Motor neuron (in vitro differentiated cells): Measurements from ENCODE around the gene OR6J1. TPM values are rescaled to one million over a fixed set of nuclear protein-coding genes. Genes with fewer than 3 reads are reported as not detected.

Experiments
- ATAC-seq, 8 experiments: fragments of 200-7000 bp; cut with Tn5 transposase; replicated peaks in 6 of 8; 2 replicates each; pipeline ENCODE4 v1.8.0; 2021; ENCODE audit warnings: mild to moderate bottlenecking in 8 of 8, moderate library complexity in 8 of 8
- H3K27ac ChIP-seq, 2 donors: fragments of 250-450 bp; sonication (Bioruptor Pico); 2 replicates each; pipeline ENCODE4 v1.9.0; 2021; ENCODE audit warnings: antibody characterized with exemption in 2 of 2, mild to moderate bottlenecking in 2 of 2, moderate library complexity in 1 of 2
- H3K4me1 ChIP-seq, 2 donors: fragments of 250-450 bp; sonication (Bioruptor Pico); replicated peaks in 1 of 2; 2 replicates each; pipeline ENCODE4 v1.6.1; 2021; ENCODE audit warnings: antibody characterized with exemption in 2 of 2, mild to moderate bottlenecking in 2 of 2, moderate library complexity in 1 of 2
- H3K4me3 ChIP-seq, 5 donors: fragments of 250-450 bp; sonication (Bioruptor Pico); 2 replicates each; pipeline ENCODE4 v1.9.0; 2021; ENCODE audit warnings: antibody characterized with exemption in 5 of 5, mild to moderate bottlenecking in 5 of 5, moderate library complexity in 4 of 5
- WGBS, 10 experiments: fragments of 450-650 bp; shearing (Covaris generic); methylation state at CpG; one replicate each; pipeline ENCODE4 v1.0.0; 2022; 5-methylcytosine and 5-hydroxymethylcytosine counted together
- in situ Hi-C, 9 experiments: fragments of 400-800 bp; cut with MboI; loops; one replicate each; pipeline ENCODE4 v1.15.0; 2021; ENCODE audit warnings: low sequenced_read_pairs in 9 of 9, low pct_unique_long_range_greater_than_20kb in 2 of 9; ENCODE audit not compliant: unreplicated experiment in 9 of 9
- total RNA-seq, 8 experiments: library from RNA; unstranded; fragments of 300-600 nt; gene quantifications; 2 replicates each; pipeline versions ENCODE4 v1.2.3 to v1.2.4, GENCODE V29; 2022

The OR6J1 gene
- total RNA-seq, 8 experiments from 2014 or later = 0.04 to 0.21 (median 0.12) TPM; not detected in 4

DNA sequence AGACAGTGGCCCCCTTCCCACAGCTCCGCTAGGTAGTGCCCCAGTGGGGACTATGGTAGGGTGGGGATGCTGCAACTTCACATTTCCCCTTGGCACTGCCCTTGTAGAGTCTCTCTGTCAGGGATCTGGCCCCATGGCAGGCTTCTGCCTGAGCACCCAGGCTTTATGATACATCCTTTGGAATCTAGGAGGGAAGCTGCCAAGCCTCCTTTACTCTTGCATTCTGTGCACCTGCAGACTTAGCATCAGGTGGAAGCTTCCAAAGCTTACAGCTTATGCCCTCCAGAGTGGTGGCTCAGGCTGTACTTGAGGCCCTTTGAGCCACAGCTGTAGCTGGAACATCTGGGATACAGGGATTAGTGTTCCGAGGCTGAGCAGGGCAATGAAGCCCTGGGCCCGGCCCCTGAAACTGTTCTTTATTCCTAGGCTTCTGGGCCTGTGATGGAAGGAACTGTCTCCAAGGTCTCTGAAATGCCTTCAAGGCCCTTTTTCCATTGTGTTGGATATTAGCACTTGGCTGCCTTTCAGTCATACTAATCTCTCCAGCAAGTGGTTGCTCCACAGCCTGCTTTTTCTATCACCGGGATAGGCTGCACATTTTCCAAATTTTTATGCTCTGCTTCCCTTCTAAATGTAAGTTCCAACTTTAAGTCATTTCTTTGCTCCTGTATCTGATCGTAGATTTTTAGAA is 22.2 kb upstream of the OR6J1 start:
- 0 to 100% (median 60%) methylated on average over 1 to 3 of the region's 5 CpGs; no CpG with 5 or more reads in 2 of the 10 experiments for WGBS, 10 experiments
- no peak overlapping the region for H3K27ac ChIP-seq
- no peak for ATAC-seq
- H3K4me3 ChIP-seq = no peak overlapping the region
- no peaks in the 10 kb centered on the region for H3K4me1 ChIP-seq
- in situ Hi-C loops = loop anchor here in 1 of 9 experiments (25.0 kb wide), 1 partner anchor 104 kb away; no protein-coding TSS in a partner anchor

GRCh38 chr14:22664261-22664660 is 20.1 kb upstream of the OR6J1 start:
- H3K4me3 ChIP-seq = no peak overlapping the region
- H3K4me1 ChIP-seq = no peaks in the 10 kb centered on the region
- H3K27ac ChIP-seq = no peak overlapping the region
- WGBS, 10 experiments = 58 to 88% (median 75%) methylated on average over 1 to 6 of the region's 6 CpGs; no CpG with 5 or more reads in 1 of the 10 experiments
- in situ Hi-C loops = loop anchor here in 1 of 9 experiments (25.0 kb wide), 1 partner anchor 102 kb away; no protein-coding TSS in a partner anchor
- peak in 2 of 8 experiments; percentile 39 to 63 for ATAC-seq

GRCh38 chr14:22660654-22661053 is 16.5 kb upstream of the OR6J1 start:
- no peaks in the 10 kb centered on the region for H3K4me1 ChIP-seq
- in situ Hi-C loops = loop anchor here in 1 of 9 experiments (25.0 kb wide), 1 partner anchor 98 kb away; no protein-coding TSS in a partner anchor
- WGBS, 10 experiments = 91 to 100% (median 93%) methylated on average over 1 to 4 of the region's 4 CpGs; no CpG with 5 or more reads in 4 of the 10 experiments
- no peak overlapping the region for H3K27ac ChIP-seq
- ATAC-seq = no peak
- no peak overlapping the region for H3K4me3 ChIP-seq

DNA sequence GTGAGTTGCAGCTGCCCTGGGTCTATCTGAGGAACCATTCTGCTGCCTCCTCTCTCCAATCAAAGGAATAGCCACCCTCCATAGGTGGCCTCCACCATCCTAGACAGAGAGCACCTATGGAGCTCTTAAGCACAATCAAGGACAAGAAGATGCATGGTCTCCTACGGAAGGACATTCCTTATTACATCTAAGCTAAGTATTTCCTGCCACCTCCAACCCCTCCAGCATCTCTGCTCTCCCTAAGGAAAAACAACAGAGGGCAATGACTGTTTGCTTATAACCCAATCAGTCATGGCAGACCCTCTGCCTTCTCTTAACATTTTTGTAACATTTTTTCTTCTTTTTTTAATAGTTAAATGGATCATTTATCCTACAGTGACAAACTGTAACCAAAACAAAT is 14.8 kb upstream of the OR6J1 start:
- 40% methylated on average over 1 of the region's 1 CpG; no CpG with 5 or more reads in 9 of the 10 experiments for WGBS, 10 experiments
- Histone ChIP-seq H3K4me3 (no peak overlapping the region), H3K4me1 (no peaks in the 10 kb centered on the region), H3K27ac (no peak overlapping the region)
- ATAC-seq = no peak
- in situ Hi-C loops = loop anchor here in 3 of 9 experiments (10.0 to 25.0 kb wide), 3 partner anchors 84 to 97 kb away; no protein-coding TSS in a partner anchor

DNA sequence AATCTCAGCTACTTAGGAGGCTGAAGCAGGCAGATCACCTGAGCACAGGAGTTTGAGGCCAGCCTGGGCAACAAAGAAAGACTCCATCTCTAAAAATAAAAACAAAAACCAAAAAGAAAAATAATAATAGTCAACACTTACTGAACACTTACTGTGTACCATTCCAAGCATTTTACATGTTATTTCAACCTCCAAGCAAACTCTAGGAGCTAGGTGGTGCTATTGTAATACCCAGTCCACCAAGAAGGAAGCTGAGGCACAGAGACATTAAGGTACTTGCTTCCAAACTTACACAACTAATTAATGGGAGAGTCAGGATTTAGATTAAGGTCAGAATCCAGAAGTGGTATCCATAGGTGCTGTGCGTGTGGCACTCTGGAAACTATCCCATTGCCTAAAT is 13.7 kb upstream of the OR6J1 start:
- peak in 3 of 8 experiments; percentile 34 to 59 (median 55) for ATAC-seq
- 80 to 100% (median 94%) methylated on average over 1 of the region's 1 CpG; no CpG with 5 or more reads in 6 of the 10 experiments for WGBS, 10 experiments
- no peak overlapping the region for H3K27ac ChIP-seq
- H3K4me3 ChIP-seq = no peak overlapping the region
- in situ Hi-C loops = loop anchor here in 3 of 9 experiments (10.0 to 25.0 kb wide), 3 partner anchors 83 to 96 kb away; no protein-coding TSS in a partner anchor
- no peaks in the 10 kb centered on the region for H3K4me1 ChIP-seq

- Histone ChIP-seq H3K27ac (no peak overlapping the region), H3K4me1 (no peaks in the 10 kb centered on the region), H3K4me3 (no peak overlapping the region)
- in situ Hi-C loops = loop anchor here in 3 of 9 experiments (10.0 to 25.0 kb wide), 3 partner anchors 82 to 95 kb away; no protein-coding TSS in a partner anchor
- ATAC-seq = no peak
- WGBS, 10 experiments = 50 to 100% (median 86%) methylated on average over 1 to 7 of the region's 8 CpGs; no CpG with 5 or more reads in 3 of the 10 experiments
Observed at GRCh38 chr14:22656945-22657731, 13.0 kb upstream of the OR6J1 start.

DNA sequence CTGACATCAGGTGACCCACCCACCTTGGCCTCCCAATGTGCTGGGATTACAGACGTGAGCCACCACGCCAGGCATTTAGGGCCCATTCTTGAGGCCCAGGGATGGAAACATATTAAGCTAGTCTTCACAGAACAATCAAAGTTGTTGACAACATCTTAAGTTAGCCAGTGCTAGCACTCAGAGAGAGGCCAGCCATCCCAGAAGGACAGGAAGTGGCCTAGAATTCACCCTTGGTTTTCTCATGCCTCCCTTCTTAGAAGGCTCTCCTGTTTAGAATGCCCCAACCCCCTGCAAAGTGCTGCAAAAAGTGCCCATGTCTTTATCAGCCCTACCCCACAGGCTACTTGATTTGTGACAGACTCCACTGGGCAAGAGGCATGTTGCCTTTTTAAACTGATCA is 12.1 kb upstream of the OR6J1 start:
- no peak for ATAC-seq
- WGBS, 10 experiments = 67 to 80% (median 73%) methylated on average over 1 to 2 of the region's 2 CpGs; no CpG with 5 or more reads in 7 of the 10 experiments
- Histone ChIP-seq H3K4me1 (no peaks in the 10 kb centered on the region), H3K27ac (no peak overlapping the region), H3K4me3 (no peak overlapping the region)
- in situ Hi-C loops = loop anchor here in 3 of 9 experiments (10.0 to 25.0 kb wide), 3 partner anchors 81 to 94 kb away; no protein-coding TSS in a partner anchor

DNA sequence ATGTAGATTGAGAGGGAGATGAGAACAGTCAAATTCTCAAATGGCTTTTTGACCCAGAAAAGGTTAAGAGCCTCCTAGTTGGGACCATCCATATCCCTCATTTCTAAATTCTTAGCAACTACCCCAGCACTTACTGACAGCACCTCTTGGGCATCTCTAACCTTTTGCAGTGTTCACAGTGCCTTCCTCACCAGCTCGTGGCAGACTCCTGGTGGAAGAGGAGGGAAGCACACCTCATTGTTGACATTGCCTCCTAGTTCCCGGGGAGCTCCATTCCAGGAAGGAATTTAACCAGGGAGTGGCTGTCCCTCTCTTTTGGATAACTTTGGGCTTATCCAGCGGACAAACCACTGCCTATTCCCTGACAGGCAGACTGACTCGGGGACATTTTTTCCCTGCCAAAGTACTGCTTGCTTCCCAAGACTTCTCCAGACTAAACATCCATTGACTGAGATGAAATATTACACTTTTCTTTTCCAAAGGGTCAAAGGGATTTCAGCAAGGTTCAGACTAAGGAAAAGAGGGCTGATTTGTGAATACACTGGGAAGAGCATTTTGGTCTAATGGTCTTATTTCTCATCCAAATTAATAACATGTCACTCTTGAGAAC is 9.0 kb upstream of the OR6J1 start:
- Histone ChIP-seq H3K4me3 (no peak overlapping the region), H3K4me1 (no peaks in the 10 kb centered on the region), H3K27ac (no peak overlapping the region)
- ATAC-seq = peak in 7 of 8 experiments; percentile 44 to 89 (median 80)
- in situ Hi-C loops = loop anchor here in 3 of 9 experiments (10.0 to 25.0 kb wide), 3 partner anchors 78 to 91 kb away; no protein-coding TSS in a partner anchor
- WGBS, 10 experiments = 0 to 60% (median 6%) methylated on average over 1 to 4 of the region's 4 CpGs; no CpG with 5 or more reads in 1 of the 10 experiments

DNA sequence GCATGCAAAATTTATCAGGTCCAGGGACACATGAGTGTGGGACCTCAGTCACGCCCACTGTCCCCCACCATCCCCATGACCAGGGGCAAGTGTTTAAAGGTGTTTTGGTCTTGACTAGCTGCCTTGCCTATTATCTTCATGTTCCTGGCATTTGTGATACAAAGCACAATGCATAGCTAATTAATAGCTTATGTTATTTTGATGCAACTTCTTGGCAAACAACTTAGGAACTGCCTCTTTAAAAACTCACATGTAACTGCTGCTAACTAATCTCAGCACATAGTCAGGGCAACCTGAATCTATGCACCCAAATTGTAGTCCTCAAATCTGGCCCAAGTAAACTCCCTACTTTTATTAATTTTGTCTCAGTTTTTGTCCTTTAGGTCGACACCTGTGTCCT is 7.4 kb upstream of the OR6J1 start:
- H3K4me1 ChIP-seq = no peaks in the 10 kb centered on the region
- H3K4me3 ChIP-seq = no peak overlapping the region
- in situ Hi-C loops = loop anchor here in 3 of 9 experiments (10.0 to 25.0 kb wide), 3 partner anchors 77 to 89 kb away; no protein-coding TSS in a partner anchor
- H3K27ac ChIP-seq = no peak overlapping the region
- no peak for ATAC-seq
- 14 to 80% (median 33%) methylated on average over 1 to 2 of the region's 2 CpGs; no CpG with 5 or more reads in 3 of the 10 experiments for WGBS, 10 experiments

- no peaks in the 10 kb centered on the region for H3K4me1 ChIP-seq
- H3K27ac ChIP-seq = no peak overlapping the region
- H3K4me3 ChIP-seq = no peak overlapping the region
- WGBS, 10 experiments = 20 to 100% (median 53%) methylated on average over 1 to 3 of the region's 3 CpGs; no CpG with 5 or more reads in 3 of the 10 experiments
- in situ Hi-C loops = loop anchor here in 3 of 9 experiments (10.0 to 25.0 kb wide), 3 partner anchors 76 to 89 kb away; no protein-coding TSS in a partner anchor
- ATAC-seq = peak in 5 of 8 experiments; percentile 24 to 85 (median 51)
Observed at GRCh38 chr14:22650960-22651521, 6.9 kb upstream of the OR6J1 start.

GRCh38 chr14:22650046-22650739 is 6.0 kb upstream of the OR6J1 start:
- in situ Hi-C loops = loop anchor here in 3 of 9 experiments (10.0 to 25.0 kb wide), 3 partner anchors 75 to 88 kb away; no protein-coding TSS in a partner anchor
- H3K27ac ChIP-seq = no peak overlapping the region
- no peaks in the 10 kb centered on the region for H3K4me1 ChIP-seq
- 47 to 81% (median 72%) methylated on average over 3 to 7 of the region's 7 CpGs; no CpG with 5 or more reads in 1 of the 10 experiments for WGBS, 10 experiments
- ATAC-seq = no peak
- no peak overlapping the region for H3K4me3 ChIP-seq
